ENCODE measurements around the gene HSPB1. TPM values are rescaled to one million over a fixed set of nuclear protein-coding genes. Genes with fewer than 3 reads are reported as not detected.
A peak's percentile ranks its signal among the peaks of the same experiment; 100 is the strongest.
"Not testable (repeated sequence)": the region's sequence is repeated elsewhere in the genome, so short reads cannot be mapped to it uniquely, and the experiment has no call there.

The HSPB1 gene
- total RNA-seq, 1 donor from 2014 or later, result 57.1 TPM

DNA sequence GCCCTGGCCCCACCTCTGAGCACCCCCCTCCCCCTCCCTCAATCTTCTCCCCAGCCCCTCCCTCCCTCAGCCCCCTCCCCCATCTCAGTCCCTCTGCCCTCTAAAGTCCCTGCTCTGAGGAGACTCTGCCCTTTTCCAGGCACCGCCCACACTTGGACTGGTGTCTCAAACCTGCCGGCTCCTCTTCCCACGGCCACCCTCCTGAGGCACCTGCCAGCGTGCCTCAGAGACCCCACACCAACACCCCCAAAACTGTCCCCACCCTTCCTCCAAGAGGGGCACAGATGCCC, 34.6 kb upstream of the HSPB1 start:
- TF ChIP-seq, protein P1, sequence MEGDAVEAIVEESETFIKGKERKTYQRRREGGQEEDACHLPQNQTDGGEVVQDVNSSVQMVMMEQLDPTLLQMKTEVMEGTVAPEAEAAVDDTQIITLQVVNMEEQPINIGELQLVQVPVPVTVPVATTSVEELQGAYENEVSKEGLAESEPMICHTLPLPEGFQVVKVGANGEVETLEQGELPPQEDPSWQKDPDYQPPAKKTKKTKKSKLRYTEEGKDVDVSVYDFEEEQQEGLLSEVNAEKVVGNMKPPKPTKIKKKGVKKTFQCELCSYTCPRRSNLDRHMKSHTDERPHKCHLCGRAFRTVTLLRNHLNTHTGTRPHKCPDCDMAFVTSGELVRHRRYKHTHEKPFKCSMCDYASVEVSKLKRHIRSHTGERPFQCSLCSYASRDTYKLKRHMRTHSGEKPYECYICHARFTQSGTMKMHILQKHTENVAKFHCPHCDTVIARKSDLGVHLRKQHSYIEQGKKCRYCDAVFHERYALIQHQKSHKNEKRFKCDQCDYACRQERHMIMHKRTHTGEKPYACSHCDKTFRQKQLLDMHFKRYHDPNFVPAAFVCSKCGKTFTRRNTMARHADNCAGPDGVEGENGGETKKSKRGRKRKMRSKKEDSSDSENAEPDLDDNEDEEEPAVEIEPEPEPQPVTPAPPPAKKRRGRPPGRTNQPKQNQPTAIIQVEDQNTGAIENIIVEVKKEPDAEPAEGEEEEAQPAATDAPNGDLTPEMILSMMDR (conservative IDR thresholded peaks at IDR 0.05), result no peak
- Mint-ChIP-seq H3K27ac (ENCODE audit: unreplicated experiment) (no peak overlapping the region), H3K9me3 (no peaks in the 10 kb centered on the region), H3K36me3 (ENCODE audit: low read depth) (no peaks in the 10 kb centered on the region), H3K4me1 (peaks cover 6% of the 10 kb centered on the region), H3K4me3 (no peak overlapping the region), H3K27me3 (ENCODE audit: low read depth) (peaks cover 79% of the 10 kb centered on the region)
- no peak for DNase-seq (ENCODE audit: low read depth, low spot score)

DNA sequence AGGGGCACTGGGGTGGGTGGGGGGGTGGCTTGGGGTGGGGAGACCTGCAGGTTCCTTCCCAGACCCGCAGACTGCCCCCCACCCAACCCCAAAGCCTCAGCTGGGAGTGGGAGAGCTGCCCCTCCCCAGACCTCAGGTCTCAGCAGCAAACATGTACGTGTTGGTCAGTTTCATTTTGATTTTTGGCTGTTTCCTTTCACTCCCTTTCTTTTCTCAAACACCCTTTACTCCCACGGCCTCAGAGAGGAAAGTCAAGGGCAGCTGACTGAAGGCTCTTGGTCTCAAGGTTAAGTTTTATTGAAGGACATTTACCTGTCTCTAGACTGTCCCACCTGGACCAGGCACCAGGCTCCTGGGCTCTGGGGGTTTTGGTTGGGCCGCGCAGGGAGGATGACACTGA, 34.1 kb upstream of the HSPB1 start:
- Mint-ChIP-seq H3K27ac (ENCODE audit: unreplicated experiment) (no peak overlapping the region), H3K36me3 (ENCODE audit: low read depth) (no peaks in the 10 kb centered on the region), H3K9me3 (no peaks in the 10 kb centered on the region), H3K27me3 (ENCODE audit: low read depth) (peaks cover 79% of the 10 kb centered on the region), H3K4me3 (peak overlapping the region; percentile 51), H3K4me1 (peaks cover 11% of the 10 kb centered on the region)
- TF ChIP-seq, protein P1 (conservative IDR thresholded peaks at IDR 0.05), result no peak
- no peak for DNase-seq (ENCODE audit: low read depth, low spot score)

DNA sequence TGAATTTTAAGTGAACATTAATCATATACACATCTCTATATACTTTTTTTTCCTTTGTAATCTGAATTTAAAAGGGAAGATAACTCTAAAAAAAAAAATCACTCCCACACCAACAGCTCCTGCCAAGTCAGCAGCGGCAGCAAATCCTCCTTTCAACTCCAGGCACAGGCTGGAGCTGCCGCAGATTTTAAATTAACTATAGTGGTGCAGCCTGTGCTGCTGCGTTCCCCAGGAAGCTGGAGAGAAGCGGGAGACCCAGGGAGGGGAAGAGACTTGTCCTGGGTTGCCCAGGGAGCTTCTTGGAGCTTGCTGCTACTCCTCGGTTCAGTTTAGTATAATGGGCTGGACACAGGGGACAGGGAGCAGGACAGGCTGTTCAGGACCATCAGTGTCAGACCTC, 32.6 kb upstream of the HSPB1 start:
- Mint-ChIP-seq H3K36me3 (ENCODE audit: low read depth) (no peaks in the 10 kb centered on the region), H3K9me3 (no peaks in the 10 kb centered on the region), H3K27me3 (ENCODE audit: low read depth) (peaks cover 83% of the 10 kb centered on the region), H3K27ac (ENCODE audit: unreplicated experiment) (no peak overlapping the region), H3K4me1 (peaks cover 17% of the 10 kb centered on the region), H3K4me3 (peak overlapping the region; percentile 64)
- TF ChIP-seq, protein P1 (conservative IDR thresholded peaks at IDR 0.05), result no peak
- no peak for DNase-seq (ENCODE audit: low read depth, low spot score)

DNA sequence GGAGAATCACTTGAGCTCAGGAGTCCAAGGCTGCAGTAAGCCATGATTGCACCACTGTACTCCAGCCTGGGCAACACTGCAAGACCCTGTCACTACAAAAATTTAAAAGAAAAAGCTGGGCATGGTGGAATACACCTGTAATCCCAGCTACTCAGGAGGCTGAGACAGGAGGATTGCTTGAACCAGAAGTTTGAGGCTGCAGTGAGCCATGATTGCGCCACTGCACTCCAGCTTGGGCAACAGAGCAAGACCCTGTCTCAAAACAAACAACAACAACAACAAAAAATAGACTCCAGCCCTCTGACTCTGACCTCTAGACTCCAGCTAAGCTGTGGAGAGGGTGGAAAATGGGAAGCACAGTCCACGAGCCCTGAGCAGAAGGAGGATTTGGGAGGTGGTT, 31.1 kb upstream of the HSPB1 start:
- not testable (repeated sequence) for H3K36me3 Mint-ChIP-seq (ENCODE audit: low read depth)
- H3K4me1 Mint-ChIP-seq, result peaks cover 17% of the 10 kb centered on the region

DNA sequence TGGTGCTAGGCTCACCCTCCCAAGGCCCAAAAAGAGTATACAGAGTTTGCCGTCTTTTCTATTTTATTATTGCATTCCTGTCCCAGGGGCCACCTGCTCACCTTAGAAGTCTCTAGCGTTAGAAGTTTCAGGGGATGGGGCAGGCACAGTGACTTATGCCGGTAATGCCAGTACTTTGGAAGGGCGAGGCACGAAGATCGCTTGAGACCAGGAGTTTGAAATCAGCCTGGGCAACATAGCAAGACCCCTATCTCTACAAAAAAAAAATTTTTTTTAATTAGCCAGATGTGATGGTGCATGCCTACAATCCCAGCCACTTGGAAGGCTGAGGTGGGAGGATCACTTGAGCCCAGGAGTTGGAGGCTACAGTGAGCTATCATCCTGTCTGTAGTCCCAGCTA, 30.3 kb upstream of the HSPB1 start:
- TF ChIP-seq, protein P1 (conservative IDR thresholded peaks at IDR 0.05), result no peak
- peaks cover 85% of the 10 kb centered on the region for H3K27me3 Mint-ChIP-seq (ENCODE audit: low read depth)
- no peak overlapping the region for H3K4me3 Mint-ChIP-seq
- H3K4me1 Mint-ChIP-seq, result peaks cover 17% of the 10 kb centered on the region
- no peak overlapping the region for H3K27ac Mint-ChIP-seq (ENCODE audit: unreplicated experiment)
- no peaks in the 10 kb centered on the region for H3K9me3 Mint-ChIP-seq
- H3K36me3 Mint-ChIP-seq (ENCODE audit: low read depth), result no peaks in the 10 kb centered on the region
- no peak for DNase-seq (ENCODE audit: low read depth, low spot score)

More for the DNA sequence above, 31.1 kb upstream of the HSPB1 start:
- H3K4me3 Mint-ChIP-seq; H3K9me3 Mint-ChIP-seq; H3K27ac Mint-ChIP-seq (ENCODE audit: unreplicated experiment); DNase-seq (ENCODE audit: low read depth, low spot score): not testable (repeated sequence)
- H3K27me3 Mint-ChIP-seq (ENCODE audit: low read depth), result peaks cover 85% of the 10 kb centered on the region

DNA sequence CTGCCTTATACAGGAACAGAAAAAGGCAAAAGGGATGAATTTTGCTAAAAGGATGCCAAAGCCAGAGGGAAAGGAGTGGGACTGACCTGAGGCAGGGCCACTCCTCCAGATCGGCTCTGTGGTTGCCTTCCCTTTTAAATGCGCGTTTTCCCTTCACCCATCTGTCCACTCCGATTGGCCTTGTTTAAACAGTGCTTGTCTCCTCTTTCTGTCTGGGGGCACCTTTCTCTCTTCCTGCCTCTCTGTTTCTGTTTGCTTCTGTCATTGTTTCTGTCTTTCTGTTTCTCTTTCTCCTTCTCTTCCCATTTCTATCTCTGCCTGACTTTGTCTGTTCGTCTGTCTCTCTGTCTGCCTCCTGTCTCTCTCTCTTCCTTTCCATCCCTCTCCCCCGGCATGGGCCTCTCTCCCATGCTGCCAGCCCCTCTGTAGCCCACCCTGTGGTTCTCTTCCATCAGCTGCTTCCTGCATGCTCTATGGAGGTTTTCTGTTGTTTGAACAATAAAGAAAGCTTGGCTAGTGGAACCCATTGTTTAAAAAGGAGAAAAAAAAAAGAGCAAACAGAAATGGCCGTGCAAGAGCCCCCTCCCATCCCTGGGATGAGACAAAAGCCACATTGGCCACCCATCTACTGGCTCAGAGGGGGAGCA, 29.5 kb upstream of the HSPB1 start:
- Mint-ChIP-seq H3K4me1 (peaks cover 17% of the 10 kb centered on the region), H3K36me3 (ENCODE audit: low read depth) (no peaks in the 10 kb centered on the region), H3K27me3 (ENCODE audit: low read depth) (peaks cover 87% of the 10 kb centered on the region), H3K9me3 (no peaks in the 10 kb centered on the region), H3K27ac (ENCODE audit: unreplicated experiment) (no peak overlapping the region), H3K4me3 (no peak overlapping the region)
- no peak for DNase-seq (ENCODE audit: low read depth, low spot score)
- TF ChIP-seq, protein P1 (conservative IDR thresholded peaks at IDR 0.05), result no peak

All from neural crest cell (in vitro differentiated cells).